ENCODE results near the gene RUSC2.
A peak's percentile ranks its signal among the peaks of the same experiment; 100 is the strongest.
"Not testable (repeated sequence)": the region's sequence is repeated elsewhere in the genome, so short reads cannot be mapped to it uniquely, and the experiment has no call there.

The RUSC2 gene

DNA sequence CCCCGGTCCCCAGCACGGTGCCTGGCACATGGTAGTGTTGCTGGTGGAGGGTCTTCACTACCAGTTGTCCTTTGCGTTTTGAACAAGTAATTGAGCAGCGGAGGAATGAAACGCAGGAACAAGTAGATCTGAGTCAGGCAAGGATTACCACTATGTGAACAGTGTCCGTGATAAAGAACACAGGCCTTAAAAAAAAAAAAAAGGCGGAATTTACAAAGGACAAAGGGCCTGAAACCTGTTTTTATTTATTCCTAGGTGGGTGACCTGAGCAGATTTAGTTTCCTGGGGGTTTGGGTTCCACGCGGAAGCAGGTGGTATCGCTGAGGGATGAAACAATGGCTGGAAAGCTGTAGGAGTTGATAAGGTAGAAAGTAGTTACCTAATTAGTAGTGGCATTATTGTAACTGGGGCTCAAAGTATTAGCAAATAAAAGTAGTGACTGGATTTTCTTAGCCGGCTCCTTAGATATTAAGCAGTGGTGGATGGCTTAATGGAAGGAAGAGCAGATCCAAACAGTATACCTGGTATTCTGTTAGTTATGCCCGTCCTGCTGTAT is 1.1 kb downstream of the RUSC2 start:
- no peak for DNase-seq

DNA sequence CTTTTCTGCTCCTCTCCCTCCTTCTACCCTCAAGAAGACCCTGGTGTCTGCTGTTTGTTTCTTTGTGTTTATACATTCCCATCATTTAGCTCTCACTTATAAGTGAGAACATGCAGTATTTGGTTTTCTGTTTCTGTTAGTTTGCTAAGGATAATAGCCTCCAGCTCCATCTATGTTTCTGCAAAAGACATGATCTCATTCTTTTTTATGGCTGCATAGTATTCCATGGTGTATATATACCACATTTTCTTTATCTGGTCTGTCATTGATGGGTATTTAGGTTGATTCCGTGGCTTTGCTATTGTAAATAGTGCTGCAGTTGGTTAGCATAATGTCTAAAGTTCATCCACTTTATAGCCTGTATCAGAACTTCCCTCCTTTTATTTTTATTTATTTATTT is 3.2 kb downstream of the RUSC2 start:
- DNase-seq, result not testable (repeated sequence)

DNA sequence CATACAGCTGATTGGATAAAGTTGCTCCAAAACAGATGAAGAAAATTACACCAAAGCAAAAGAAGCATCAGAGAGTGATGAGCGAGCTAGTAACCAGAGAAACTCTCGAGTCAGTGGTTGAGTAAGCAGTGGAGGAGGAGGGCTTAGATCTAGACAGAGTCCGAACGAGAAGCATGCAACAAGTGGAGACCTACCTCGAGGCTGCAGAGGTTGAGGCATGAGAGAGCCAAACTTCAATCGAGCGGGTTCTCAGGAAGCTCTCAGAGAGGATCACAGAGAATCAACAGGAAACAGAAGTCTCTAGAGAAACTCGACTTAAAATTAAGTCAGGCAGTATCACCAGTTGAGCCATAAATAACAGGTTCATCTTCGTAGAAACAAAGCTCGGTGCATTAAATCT is 6.1 kb downstream of the RUSC2 start:
- no peak for DNase-seq

DNA sequence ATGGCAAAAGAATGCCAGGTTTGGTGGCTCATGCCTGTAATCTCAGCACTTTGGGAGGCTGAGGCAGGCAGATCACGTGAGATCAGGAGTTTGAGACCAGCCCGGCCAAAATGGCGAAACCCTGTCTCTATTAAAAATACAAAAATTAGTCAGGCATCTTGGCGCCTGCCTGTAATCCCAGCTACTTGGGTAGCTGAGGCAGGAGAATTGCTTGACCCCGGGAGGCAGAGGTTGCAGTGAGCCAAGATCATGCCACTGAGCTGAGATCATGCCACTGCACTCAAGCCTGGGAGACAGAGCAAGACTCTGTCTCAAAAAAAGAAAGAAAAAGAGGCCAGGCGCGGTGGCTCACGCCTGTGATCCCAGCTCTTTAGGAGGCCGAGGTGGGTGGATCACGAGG is 8.3 kb downstream of the RUSC2 start:
- DNase-seq, result not testable (repeated sequence)

DNA sequence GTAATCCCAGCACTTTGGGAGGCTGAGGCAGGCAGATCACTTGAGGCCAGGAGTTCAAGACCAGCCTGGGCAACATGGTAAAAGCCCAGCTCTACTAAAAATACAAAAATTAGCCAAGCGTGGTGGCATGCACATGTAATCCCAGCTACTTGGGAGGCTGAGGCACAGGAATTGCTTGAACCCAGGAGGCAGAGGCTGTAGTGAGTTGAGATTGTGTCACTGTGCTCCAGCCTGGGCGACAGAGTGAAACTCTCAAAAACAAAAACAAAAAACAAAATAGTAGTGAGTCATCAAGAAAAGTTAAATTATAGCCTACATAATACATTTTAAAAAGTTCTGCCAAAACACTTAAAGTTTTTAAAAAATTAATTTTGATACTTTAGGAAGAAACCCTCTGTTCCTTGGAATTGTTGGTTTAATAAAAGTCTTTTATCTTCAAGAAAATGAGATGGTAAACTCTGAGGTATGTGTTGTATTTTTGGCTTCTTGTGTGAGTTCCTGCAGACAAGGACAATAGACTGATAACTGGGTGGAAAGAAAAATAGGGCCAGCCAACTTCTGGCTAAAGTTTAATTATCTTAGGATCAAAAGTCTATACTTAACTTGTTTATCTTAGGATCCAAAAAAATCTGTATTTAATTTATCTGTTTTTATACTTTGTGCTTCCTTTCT is 9.3 kb downstream of the RUSC2 start:
- DNase-seq, result no peak

DNA sequence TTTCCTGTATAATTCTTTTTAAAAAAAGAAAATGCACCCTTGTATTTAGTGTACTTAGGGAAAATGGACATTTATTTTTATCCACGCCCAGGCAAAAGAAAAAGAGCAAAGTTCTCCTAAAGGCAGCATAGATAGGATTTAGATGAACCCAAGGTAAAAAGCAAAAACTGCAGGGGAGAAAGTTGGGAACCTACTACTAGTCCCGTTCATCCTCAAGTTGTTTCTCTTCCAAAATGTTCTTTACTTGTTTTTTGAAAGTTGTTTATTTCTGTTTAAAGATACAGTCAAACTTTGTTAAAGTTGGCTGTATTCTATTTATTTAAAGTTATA is 9.8 kb downstream of the RUSC2 start:
- DNase-seq, result no peak

DNA sequence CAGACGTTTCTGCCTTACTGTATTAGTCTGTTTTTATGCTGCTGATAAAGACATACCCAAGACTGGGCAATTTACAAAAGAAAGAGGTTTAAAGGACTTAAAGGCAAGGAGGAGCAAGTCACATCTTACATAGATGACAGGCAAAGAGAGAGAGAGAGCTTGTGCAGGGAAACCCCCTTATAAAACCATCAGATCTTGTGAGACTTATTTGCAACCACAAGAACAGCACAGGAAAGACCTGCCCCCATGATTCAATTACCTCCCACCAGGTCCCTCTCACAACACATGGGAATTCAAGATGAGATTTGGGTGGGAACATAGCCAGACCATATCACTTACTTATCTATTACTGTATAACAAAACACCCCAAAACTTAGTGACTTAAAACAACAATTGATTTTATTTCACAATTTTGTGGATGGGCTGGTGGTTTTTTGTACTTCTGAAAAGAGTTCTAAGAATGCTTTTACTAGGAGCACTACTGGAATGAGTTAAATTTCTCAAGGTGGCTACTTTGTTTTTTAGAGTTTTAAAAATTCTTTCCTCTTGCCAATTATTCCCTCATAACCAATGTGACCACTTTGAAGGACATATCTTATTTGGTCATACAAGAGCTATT is 10.3 kb downstream of the RUSC2 start:
- no peak for DNase-seq

DNA sequence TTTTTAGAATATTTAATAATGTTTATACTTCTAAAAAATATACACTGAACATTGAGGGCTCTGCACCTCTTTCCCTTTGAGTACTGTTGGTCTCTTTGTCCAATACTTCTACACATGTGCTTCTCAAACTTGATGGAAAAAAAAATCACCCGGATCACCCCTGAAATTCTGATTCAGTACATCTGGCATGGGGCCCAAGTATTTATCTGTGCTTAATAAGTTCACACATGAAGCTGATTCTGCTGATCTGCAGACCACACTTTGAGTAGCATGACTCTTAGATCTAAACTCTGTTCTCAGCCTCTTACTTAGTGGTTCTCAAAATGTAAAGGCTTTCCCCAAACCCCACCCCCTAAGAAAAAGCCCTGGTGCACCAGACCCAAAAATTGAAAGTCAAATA is 12.0 kb downstream of the RUSC2 start:
- DNase-seq, result no peak

DNA sequence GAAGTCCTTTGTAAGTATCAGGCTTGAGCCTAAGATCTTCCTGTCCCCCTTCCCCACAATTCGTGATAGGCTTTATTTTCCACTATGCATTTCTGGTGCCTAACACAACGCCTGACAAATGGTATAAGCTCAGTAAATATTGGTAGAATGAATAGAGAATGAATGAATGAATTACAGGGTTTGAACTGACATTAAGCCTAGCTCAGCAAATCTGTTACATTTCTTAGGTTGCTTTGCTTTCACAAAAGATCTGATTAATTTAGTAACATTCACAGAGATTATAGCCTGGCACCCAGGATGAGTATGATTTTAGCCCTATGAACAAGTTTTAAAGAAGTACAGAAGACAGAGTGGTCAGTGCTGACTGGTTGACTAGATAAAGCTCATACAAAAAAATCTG is 16.4 kb downstream of the RUSC2 start:
- no peak for DNase-seq

DNA sequence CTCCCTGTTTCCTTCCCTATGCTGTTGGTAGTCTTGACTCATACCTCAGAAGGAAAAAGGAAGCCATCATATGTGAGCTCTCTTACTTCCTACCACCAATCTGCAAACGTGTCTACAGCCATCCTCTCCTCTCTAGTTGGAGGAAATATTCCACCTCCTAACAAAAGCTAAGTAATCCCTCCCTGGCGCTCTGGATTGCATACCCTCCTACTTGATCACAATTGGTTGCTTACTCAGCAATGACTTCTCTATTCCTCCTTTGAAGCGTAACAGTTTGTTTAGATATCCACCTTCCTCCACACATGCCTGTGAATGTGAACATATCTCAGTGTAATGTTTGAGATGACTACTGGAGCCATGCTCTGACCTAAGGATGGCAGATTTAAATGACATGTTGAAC is 18.2 kb downstream of the RUSC2 start:
- DNase-seq, result no peak

DNA sequence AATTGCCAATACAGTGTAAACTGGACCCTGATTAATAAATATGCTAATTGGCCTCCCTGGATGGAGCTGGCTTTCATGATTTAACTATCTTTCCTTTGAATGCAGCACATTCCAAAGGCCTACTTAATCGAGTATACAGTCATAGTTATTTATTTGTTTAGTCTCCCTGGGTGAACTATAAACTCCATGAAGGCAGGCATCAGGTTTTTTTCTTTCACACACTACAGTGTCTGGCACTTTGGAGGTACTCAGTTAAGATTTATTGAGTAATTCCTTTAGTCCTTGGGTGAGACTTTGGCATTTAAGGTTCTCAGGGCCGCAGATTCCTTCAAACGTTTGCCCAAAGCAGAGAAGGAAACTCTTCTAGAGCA is 20.5 kb downstream of the RUSC2 start:
- DNase-seq, result no peak

DNA sequence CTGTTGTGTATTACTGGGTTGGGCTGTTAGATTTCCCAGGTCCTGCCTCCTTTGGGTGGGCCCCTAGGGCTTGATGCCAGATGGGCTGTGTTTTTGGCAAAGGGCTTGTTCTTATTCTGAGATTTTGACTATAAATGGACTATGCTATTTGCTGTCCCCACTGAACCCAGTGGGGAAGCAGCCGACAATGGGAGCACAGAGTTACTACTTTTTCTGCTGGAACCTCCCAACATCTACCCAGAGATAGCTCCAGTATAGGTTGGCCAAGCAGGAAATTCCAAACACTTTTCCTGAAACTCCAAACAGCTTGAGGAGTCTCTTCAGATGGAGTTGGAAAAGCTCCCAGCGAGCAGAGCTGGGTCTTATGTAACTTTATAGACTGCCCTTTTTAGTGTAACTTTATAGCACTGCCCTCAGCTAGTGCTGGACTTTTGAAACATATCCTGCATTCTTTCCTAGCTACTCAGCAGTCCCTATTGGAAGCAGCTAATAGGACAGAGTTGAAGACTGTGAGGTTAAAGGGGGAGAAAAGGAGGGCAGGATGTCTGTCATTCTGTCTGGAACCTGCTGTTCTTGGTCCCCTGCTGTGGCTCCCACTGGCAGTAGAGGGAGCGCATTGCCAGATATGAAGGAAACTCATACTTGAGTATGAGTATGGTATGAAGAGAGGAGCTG is 21.0 kb downstream of the RUSC2 start:
- peak; percentile 42 for DNase-seq

DNA sequence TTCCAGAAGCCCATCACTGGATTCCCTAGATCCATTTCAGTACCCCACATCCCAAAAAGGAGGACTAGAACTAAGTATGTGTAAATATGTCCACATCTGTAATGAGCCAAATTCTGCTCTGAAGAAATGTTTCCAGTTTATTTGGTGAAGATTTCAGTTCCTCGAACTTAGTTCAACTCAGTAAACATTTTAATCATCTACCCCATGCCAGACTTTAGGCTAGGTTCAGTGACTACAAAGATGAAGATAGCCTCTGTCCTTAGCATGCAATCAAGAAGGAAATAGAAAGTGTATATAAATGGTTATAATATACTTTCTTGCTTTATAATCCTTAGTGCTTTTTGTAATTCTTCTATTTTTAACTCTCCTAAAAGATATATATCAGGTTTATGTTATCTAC is 21.5 kb downstream of the RUSC2 start:
- DNase-seq, result no peak

DNA sequence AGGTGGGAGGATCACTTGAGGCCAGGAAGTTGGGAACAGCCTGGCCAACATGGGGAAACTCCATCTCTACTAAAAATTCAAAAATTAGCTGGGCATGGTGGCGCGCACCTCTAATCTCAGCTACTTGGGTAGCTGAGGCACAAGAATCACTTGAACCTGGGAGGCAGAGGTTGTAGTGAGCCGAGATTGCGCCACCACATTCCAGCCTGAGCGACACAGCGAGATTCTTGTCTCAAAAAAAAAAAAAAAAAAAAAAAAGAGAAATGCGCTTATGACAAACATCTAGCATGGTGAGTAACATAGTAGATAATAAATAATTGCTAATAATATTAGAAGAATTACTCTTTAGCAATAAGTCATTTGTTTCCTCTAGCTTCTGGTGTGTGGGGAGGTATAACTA is 25.9 kb downstream of the RUSC2 start:
- DNase-seq, result no peak

DNA sequence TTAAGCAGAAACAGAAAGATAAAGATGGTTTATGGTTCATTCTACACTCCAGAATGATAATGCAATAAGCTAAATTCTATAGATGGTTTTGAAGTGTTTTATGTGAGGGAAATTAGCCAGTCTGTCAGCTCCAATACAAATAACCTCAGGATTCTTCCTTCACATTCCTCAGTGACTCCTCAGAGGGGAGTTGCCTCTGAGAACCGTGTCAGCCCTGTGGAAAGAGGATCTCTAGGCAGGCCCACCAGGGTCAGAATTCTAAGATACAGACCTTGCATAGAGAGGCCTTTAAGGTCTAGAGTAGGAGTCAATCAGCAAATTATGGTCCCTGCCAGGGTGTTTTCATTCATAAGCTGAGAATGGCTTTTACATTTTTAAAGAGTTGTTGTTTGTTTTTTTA is 26.6 kb downstream of the RUSC2 start:
- no peak for DNase-seq

DNA sequence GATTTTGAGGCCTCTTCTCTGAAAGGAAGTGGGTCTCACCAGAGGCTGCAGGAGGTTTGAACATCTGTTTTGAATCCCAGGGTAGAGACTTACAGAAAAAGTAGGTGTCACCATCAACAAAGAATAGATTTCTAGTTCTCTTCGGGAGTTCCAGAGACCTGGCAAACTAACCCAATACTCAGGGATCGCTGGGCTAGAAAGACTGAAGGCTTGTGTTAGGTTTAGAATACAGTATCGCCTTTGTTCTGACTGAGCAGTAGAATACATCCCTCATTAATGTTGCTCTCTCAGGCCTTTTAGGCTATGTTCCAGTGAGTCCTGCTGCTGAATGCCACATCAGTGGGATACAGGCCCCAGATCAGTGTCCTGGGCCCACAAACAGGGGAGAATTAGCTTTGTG is 27.2 kb downstream of the RUSC2 start:
- DNase-seq, result no peak

DNA sequence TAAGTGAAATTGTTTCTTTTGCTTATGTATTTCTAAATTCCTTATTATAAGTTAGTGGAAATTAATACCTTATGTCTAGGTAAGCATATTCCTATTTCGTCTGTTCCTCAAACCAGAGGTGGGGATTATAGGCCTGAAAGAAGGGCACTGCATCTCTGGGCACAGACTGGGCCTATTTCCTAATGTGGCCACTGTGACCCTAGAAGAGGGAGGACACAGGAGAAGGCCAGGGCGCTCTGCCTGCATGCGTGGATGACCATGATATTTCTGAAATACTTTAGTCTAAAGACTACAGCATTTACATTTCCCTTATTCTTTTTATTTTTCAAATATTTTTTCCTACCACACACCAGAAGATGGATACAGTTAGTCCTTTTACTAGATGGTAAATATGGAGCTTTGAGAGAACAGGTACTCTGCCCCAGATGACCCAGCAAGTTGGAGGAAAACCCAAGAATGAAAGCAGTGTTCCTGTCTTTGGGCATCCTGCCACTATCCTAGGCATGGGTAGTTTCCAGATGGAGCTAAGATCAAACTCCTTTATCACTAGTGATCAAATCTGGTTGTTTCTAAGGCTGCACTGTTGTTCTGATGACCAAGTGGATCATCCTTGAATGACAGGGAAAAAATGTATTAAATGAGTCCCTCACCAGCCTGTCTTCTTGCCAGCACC is 27.8 kb downstream of the RUSC2 start:
- DNase-seq, result no peak

DNA sequence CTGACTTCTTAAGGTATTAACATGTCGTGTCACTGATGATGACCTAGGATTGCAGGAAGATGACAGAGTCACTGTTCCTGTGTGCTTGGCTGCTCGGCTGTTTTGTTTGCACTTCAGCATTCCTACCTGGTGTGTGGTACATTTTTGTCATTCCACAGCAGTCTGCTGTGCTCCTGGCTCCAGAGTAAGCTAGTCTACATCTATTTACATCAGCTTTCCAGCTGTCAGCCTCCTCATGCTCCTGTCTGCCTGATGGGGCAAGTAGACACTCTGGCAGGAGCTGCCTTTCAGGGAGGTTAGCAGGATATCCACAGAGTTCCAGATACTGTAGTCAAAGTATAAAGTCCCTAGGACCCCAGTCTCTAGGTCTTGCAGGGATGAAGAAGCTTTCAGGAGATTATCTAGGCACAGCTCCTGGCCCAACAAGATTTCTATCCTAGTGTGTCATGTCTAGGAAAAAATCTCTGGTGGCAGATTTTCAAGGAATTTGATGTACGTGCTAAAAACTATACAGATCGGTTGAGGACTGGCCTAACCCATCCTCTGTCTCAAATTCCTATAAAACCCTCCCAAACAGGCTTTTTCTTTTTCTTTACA is 28.4 kb downstream of the RUSC2 start:
- DNase-seq, result peak; percentile 53

DNA sequence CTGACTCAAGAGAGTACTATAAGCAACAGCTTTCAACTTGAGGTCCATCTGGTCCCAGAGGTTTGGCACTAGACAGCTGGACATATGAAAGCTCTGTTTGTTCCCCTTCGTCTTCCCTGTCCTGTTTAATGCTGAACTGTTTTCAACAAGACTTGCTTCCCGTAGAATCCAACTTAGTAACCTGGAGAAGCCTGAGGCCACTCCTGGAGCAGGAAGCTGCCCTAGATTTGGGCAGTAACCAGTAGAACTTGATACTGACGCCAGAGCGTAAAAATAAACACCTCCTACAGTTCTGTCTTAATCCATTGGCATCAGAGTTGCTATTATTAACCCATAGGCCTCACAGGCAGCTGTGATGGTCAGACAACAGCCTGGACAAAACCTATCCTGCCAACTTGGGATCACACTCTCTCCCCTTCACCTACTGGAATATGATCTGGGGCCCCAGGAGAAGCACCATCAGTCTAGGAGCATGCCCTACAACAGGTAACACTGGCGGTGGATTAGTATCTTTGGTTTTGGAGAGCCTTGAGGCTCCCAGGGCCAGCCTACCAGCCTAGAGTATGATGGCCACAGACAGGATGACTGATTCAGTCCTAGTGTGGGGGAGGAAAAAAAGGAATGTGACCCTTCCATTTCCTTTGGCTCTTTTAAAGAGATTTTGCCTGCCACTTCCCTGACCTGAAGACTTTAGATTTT is 29.2 kb downstream of the RUSC2 start:
- DNase-seq, result no peak

DNA sequence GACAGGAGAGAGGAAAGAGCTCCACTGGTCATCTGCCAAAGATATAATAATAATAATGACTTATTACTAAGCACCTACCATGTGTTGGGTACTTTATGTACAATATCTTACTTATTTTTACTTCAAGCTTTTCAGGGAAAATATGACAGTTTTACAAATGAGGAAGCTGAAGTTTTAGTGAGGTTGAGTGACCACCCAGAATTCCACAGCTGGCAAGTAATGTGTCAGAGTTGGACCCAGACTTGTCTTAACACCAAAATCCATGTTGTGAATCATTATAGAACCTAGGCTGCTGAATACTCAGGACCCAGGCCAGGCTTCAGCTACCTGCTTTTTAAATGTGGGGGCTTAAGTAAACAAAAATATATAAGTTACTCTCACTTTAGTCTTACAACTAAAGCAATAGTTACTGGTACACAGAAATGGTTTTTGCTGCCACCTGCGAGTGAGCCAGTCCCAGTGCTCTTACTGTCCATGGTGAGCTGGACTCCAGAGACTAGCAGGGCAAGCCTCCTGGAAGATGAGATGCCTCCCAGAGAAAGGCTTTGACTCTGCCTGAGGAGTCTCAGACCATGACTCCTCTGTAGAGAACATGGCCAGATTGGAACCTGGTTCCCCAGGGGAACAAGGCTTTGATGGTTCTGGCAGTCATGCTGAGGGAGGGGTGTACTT is 29.9 kb downstream of the RUSC2 start:
- DNase-seq, result no peak

DNA sequence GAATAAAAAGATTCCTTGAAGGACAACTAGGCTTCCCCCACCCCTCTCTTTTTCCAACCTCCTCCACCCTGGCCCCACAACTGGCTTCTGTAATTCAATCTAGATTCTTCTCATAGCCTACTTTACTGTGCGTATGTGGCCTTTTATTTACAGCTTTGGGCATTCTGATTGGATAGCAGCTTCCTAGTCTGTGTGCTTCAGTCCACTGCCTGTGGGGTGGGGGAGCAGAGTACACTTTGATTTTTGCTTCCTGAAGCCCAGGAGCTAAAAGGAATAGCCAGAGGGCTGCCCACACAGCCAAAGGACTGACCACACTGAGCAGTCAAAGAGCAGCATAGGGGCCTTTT is 30.4 kb downstream of the RUSC2 start:
- DNase-seq, result no peak

DNA sequence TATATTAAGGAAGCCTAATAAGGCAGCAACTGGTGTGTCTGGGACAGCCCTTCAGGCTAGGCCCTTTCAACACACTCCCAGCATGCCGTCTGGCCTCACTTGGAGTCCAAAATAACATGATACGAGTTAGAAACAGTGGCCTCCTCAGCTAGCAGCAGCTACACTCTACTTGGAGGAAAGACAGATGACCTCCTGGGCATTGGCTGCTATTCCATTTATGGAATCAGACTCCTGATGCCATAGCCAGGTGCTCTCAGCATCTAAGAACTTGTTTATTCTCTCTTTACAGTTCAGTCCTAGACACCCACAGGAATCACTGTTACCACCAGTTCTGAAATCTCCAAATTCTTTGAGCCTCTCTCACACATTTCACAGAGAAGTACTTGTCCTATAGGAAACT is 31.8 kb downstream of the RUSC2 start:
- no peak for DNase-seq

Data from T1000 (cell line).